HG02678 (cell line): Measurements from ENCODE around the gene DOCK9.

Source experiments
- ATAC-seq: cut with Tn5 transposase; IDR thresholded peaks from one replicate; pipeline ENCODE4 v1.9.1; 2021; ENCODE audit warnings: mild to moderate bottlenecking, moderate library complexity; ENCODE audit not compliant: unreplicated experiment

Gene DOCK9

GRCh38 chr13:98998831-98999638 lies 21.2 kb upstream of the DOCK9 start:
- ATAC-seq = no peak

- ATAC-seq = no peak
Measured at GRCh38 chr13:98997738-98998641, 20.1 kb upstream of the DOCK9 start.

GRCh38 chr13:98997011-98997730 lies 19.3 kb upstream of the DOCK9 start:
- no peak for ATAC-seq

DNA sequence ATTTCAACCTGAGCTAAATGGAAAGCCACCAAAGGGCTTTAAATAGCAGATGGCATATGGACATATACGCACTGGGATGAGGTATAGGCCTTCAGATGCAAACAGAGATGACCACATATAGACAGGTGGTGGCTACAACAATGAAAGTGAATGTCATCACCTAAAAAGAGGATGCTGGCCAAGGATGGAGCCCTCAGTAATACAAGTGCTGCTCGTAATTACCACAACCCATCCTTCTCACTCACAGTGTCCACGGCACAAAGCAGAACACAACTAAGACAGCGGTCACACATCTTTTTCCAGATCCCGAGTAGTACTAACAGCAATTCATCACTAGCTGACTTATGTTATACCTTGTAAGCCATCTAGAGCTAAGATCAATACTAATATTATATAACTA lies 18.2 kb upstream of the DOCK9 start:
- ATAC-seq = no peak

GRCh38 chr13:98994896-98995295 lies 17.0 kb upstream of the DOCK9 start:
- ATAC-seq = no peak

GRCh38 chr13:98994080-98994479 lies 16.2 kb upstream of the DOCK9 start:
- ATAC-seq = no peak

DNA sequence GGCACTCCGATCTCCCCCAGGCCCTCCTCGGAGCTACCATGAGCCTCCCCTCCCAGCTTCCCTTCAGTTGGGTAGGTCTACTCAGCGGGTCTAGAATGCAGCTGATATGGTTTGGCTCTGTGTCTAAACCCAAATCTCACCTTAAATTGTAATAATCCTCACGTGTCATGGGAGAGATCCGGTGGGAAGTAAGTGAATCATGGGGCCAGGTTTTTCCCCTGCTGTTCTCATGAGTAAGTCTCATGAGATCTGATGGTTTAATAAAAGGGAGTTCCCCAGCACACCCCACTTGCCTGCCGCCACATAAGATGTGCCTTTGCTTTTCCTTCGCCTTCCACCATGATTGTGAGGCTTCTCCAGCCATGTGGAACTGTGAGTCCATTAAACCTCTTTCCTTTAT lies 14.5 kb upstream of the DOCK9 start:
- ATAC-seq = no peak

- ATAC-seq = no peak
Measured at GRCh38 chr13:98990701-98991100, 12.8 kb upstream of the DOCK9 start.

- no peak for ATAC-seq
Measured at GRCh38 chr13:98989469-98990235, 11.8 kb upstream of the DOCK9 start.

DNA sequence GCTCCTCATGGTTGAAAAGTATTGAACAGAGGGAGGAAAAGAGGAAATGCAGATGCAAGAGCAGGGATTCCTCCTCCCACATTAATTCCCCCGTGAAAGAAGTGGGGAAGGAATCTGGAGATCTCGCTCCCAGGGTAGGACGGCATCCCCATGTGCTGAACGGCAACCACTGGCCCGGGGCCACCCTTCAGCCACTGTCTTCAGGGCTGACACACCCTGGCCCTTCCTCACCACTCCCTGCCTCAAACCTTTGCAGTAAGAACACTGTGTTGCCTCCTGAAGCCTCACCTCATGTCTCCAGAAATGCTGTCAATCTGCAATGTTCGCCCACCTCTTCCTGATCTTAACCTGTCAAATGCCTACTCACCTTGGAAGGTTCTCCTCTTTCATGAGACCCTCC lies 10.9 kb upstream of the DOCK9 start:
- no peak for ATAC-seq

- ATAC-seq = no peak
Measured at GRCh38 chr13:98988277-98988676, 10.4 kb upstream of the DOCK9 start.

DNA sequence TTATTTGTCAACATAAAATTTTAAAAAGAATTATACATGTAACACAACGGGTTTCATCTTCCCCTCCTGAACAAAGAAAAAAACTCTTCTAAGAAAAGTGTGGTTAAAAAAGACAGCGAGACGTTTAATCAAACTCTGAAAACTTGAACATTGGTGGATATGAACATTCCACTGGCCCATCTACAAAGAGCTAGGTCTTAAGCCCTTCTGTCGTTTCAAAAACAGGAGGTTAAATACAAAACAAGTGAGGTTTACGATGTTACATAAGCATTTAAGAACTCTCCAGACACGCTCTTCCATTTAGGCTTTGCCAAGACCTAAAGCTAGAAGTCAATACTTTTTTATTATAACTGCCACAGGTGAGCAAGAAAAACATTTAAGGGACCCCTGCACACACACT lies 9.4 kb upstream of the DOCK9 start:
- no peak for ATAC-seq

DNA sequence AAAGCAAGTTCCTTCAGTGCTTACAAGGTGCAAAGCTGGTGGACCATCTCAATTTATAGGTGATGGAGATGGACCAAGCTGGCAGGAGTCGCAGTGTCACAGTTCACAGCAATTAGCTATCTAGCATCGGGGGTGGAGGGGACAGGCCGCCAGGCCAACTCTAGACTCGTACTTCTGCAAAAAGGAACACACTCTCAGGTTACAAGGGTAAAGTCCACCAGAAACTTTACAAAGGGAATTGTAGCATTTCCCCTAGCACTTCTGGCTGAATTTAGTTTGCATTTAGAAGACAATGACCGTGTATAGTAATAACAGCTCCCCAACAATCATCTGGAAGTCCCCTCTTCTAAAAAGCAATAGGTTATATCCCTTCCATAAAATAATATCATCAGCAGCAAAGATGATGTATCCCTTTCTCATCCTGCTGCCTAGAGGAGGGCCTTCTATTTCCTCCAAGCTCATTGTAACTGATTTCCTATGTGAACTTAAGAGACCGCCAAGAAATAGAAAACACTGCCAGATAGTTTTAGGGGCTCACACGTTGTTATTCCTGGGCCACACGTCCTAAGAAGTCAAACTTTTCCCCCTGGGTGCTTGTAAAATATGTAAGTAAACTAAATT lies 8.5 kb upstream of the DOCK9 start:
- no peak for ATAC-seq

GRCh38 chr13:98985591-98985990 lies 7.7 kb upstream of the DOCK9 start:
- no peak for ATAC-seq

- no peak for ATAC-seq
Measured at GRCh38 chr13:98984983-98985382, 7.1 kb upstream of the DOCK9 start.

GRCh38 chr13:98984118-98984517 lies 6.3 kb upstream of the DOCK9 start:
- no peak for ATAC-seq

GRCh38 chr13:98983182-98983581 lies 5.3 kb upstream of the DOCK9 start:
- no peak for ATAC-seq

GRCh38 chr13:98981369-98982080 lies 3.7 kb upstream of the DOCK9 start:
- no peak for ATAC-seq

- ATAC-seq = no peak
Measured at GRCh38 chr13:98979012-98979660, 1.3 kb upstream of the DOCK9 start.
